SK-N-SH (cell line): ENCODE data around the gene MELK. TPM values are rescaled to one million over a fixed set of nuclear protein-coding genes. Genes with fewer than 3 reads are reported as not detected.

ENCODE experiments used
- CTCF ChIA-PET: fragments of 300-600, 350-600 bp; formaldehyde crosslinking; extraction: SDS; loops from one replicate; lab custom pipeline; 2021; lab: Yijun Ruan, JAX
- POLR2A ChIA-PET: fragments of 350-600 bp; sonication (Branson Sonifier 250); formaldehyde crosslinking; extraction: SDS; loops from one replicate; lab custom pipeline; 2020; ENCODE audit warnings: antibody characterized with exemption, inconsistent platforms; lab: Yijun Ruan, JAX
- DNase-seq: peaks from one replicate; pipeline ENCODE4 v3.0.0; 2012
- H2AFZ ChIP-seq: fragments of 200-600 bp; sonication (generic); 2 replicates; pipeline ENCODE4 v1.8.1; 2016; ENCODE audit warnings: antibody characterized with exemption, mild to moderate bottlenecking, low read depth
- H3F3A ChIP-seq: fragments of 200-600 bp; sonication (generic); replicated peaks from 2 replicates; pipeline ENCODE3; 2016; ENCODE audit warnings: antibody characterized with exemption, mild to moderate bottlenecking; ENCODE audit not compliant: insufficient read depth
- H3K27ac ChIP-seq, 2 experiments: fragments of 200-500 bp in 1 of 2; fragments of 200-600 bp in 1 of 2; sonication (Bioruptor generic) in 1 of 2; sonication (generic), shearing (Covaris generic) in 1 of 2; 2 replicates each; pipeline versions ENCODE4 v1.5.1 to v1.6.1; 2014 to 2016; ENCODE audit warnings: low read depth in 2 of 2, inconsistent platforms in 1 of 2, low read length in 1 of 2, mild to moderate bottlenecking in 1 of 2, mixed read lengths in 1 of 2
- H3K27me3 ChIP-seq: fragments of 200-600 bp; sonication (generic), shearing (Covaris generic); 2 replicates; pipeline ENCODE4 v1.6.1; 2016; ENCODE audit warnings: mixed run types; ENCODE audit not compliant: insufficient read depth
- H3K36me3 ChIP-seq, 2 experiments: fragments of 200-500 bp in 1 of 2; fragments of 200-600 bp in 1 of 2; sonication (Bioruptor generic) in 1 of 2; sonication (generic) in 1 of 2; replicated peaks in 1 of 2; 2 replicates each; pipeline versions ENCODE3 to v1.5.1; 2014 to 2016; ENCODE audit warnings: low read length in 1 of 2, mild to moderate bottlenecking in 1 of 2; ENCODE audit not compliant: insufficient read depth in 2 of 2, control insufficient read depth in 1 of 2
- H3K4me1 ChIP-seq, 2 experiments: fragments of 200-500 bp in 1 of 2; fragments of 200-600 bp in 1 of 2; sonication (Bioruptor generic) in 1 of 2; sonication (generic), shearing (Covaris generic) in 1 of 2; 2 replicates each; pipeline versions ENCODE4 v1.5.1 to v1.6.1; 2014 to 2016; ENCODE audit warnings: low read depth in 1 of 2, low read length in 1 of 2, mixed run types in 1 of 2; ENCODE audit not compliant: insufficient read depth in 2 of 2, control insufficient read depth in 1 of 2
- H3K4me2 ChIP-seq: fragments of 200-600 bp; sonication (generic), shearing (Covaris generic); 2 replicates; pipeline ENCODE4 v1.6.1; 2017; ENCODE audit warnings: mixed run types
- H3K4me3 ChIP-seq, 2 experiments: fragments of 200-500 bp in 1 of 2; fragments of 200-600 bp in 1 of 2; sonication (Bioruptor generic) in 1 of 2; sonication (generic), shearing (Covaris generic) in 1 of 2; 2 replicates each; pipeline versions ENCODE4 v1.5.1 to v1.8.1; 2014 to 2016; ENCODE audit warnings: low read depth in 2 of 2, inconsistent platforms in 1 of 2, low read length in 1 of 2, mild to moderate bottlenecking in 1 of 2, mixed read lengths in 1 of 2, moderate library complexity in 1 of 2
- H3K79me2 ChIP-seq: fragments of 200-600 bp; sonication (generic); 2 replicates; pipeline ENCODE4 v1.8.1; 2017; ENCODE audit warnings: mild to moderate bottlenecking; ENCODE audit not compliant: insufficient read depth
- H3K9ac ChIP-seq: fragments of 200-600 bp; sonication (generic); 2 replicates; pipeline ENCODE4 v1.6.1; 2017; ENCODE audit warnings: mixed run types
- H3K9me2 ChIP-seq: fragments of 200-600 bp; sonication (generic); 2 replicates; pipeline ENCODE4 v1.6.1; 2017; ENCODE audit warnings: mixed run types
- H3K9me3 ChIP-seq: fragments of 200-600 bp; sonication (generic); 2 replicates; pipeline ENCODE4 v1.6.1; 2017; ENCODE audit warnings: mixed run types, mild to moderate bottlenecking, moderate library complexity
- H4K20me1 ChIP-seq: fragments of 200-600 bp; sonication (generic); 2 replicates; pipeline ENCODE4 v1.6.1; 2017; ENCODE audit warnings: mild to moderate bottlenecking, mixed run types; ENCODE audit not compliant: insufficient read depth
- ELF1 ChIP-seq: IDR thresholded peaks from 2 replicates; pipeline ENCODE4 v1.4.0; 2012
- EP300 ChIP-seq, 2 experiments: IDR thresholded peaks; 2 replicates each; pipeline versions ENCODE4 v1.4.0 to v1.6.1; 2012; ENCODE audit warnings: borderline replicate concordance in 1 of 2, low read depth in 1 of 2, low read length in 1 of 2
- EZH2phosphoT487 ChIP-seq: fragments of 200-600 bp; sonication (generic); IDR thresholded peaks from 2 replicates; pipeline ENCODE4 v1.6.1; 2017; ENCODE audit warnings: low read depth, mixed run types, mild to moderate bottlenecking, antibody characterized with exemption, moderate library complexity, borderline replicate concordance
- FOXJ3 ChIP-seq: sonication (generic); formaldehyde crosslinking; IDR thresholded peaks from 2 replicates; pipeline ENCODE4 v1.5.1; 2020; ENCODE audit warnings: mild to moderate bottlenecking, missing genetic modification reagents
- FOXM1 ChIP-seq: IDR thresholded peaks from 2 replicates; pipeline ENCODE4 v1.4.0; 2012; ENCODE audit warnings: low read depth, mild to moderate bottlenecking
- MXI1 ChIP-seq: IDR thresholded peaks from 2 replicates; pipeline ENCODE4 v1.6.1; 2012; ENCODE audit warnings: mild to moderate bottlenecking, low read depth, low read length, improper control_type of control experiment
- RAD21 ChIP-seq: IDR thresholded peaks from 2 replicates; pipeline ENCODE4 v1.6.1; 2012; ENCODE audit warnings: mild to moderate bottlenecking, low read length
- TAF1 ChIP-seq: IDR thresholded peaks from 2 replicates; pipeline ENCODE4 v1.6.1; 2012; ENCODE audit warnings: low read depth, mild to moderate bottlenecking, low read length, moderate library complexity, borderline replicate concordance
- YY1 ChIP-seq: IDR thresholded peaks from 2 replicates; pipeline ENCODE4 v1.4.0; 2012; ENCODE audit warnings: low read depth, mild to moderate bottlenecking
- WGBS: methylation state at CpG from one replicate; pipeline ENCODE4 v1.1.6; 2017; ENCODE audit warnings: low lambda C conversion rate; 5-methylcytosine and 5-hydroxymethylcytosine counted together
- polyA plus RNA-seq, 3 experiments: library from polyadenylated mRNA; depleted of rRNA; stranded (reverse); fragments of >200 nt; gene quantifications; 2 replicates each; pipeline ENCODE4 v1.2.3, GENCODE V29; 2012
- TF ChIP-seq, protein P1 (sequence below): IDR thresholded peaks from 2 replicates; pipeline ENCODE4; 2012
- TF ChIP-seq, protein P2 (sequence below): IDR thresholded peaks from 2 replicates; pipeline ENCODE4 v1.6.1; 2012; ENCODE audit warnings: mild to moderate bottlenecking, low read depth, low read length, moderate library complexity
- TF ChIP-seq, protein P3 (sequence below): fragments of 200-600 bp; sonication (generic); IDR thresholded peaks from 2 replicates; pipeline ENCODE4 v1.6.1; 2017; ENCODE audit warnings: antibody characterized with exemption, mild to moderate bottlenecking, moderate library complexity

MELK gene
- polyA plus RNA-seq, 1 of the 3 experiments (the other 2 are of a cell fraction) = 16.5 TPM

DNA sequence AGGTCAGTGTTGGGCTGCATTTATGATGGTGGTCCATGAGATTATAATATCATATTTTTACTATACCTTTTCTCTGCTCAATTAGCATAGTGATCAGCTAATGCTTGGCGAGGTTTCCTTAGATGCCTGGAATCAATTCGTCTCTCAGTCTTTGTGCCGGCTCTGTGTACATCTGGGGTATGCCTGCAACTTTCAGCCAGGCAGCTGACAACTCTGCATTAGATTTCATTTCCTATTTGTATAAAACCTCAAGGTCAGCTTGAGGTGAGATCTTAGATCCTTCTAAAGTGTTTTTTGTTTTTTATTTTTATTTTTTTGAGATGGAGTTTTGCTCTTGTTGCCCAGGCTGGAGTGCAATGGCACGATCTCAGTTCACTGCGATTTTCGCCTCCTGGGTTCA lies 86.8 kb downstream of the MELK start:
- DNase-seq = no peak
- Histone ChIP-seq H3K79me2 (peaks cover 12% of the 10 kb centered on the region; the same call in 1 of the 2 replicates), H3K4me2 (no peak overlapping the region), H3K27me3 (no peaks in the 10 kb centered on the region), H3F3A (no peaks in the 10 kb centered on the region), H3K9me3 (no peaks in the 10 kb centered on the region), H3K9me2 (no peaks in the 10 kb centered on the region), H3K4me1 (no peaks in the 10 kb centered on the region), H3K27ac (no peak overlapping the region), H4K20me1 (no peaks in the 10 kb centered on the region), H3K36me3 (peaks cover 6 to 45% of the 10 kb centered on the region in 2 experiments), H3K4me3 (no peak overlapping the region), H2AFZ (no peak overlapping the region), H3K9ac (no peak overlapping the region)
- TF ChIP-seq, protein P1, sequence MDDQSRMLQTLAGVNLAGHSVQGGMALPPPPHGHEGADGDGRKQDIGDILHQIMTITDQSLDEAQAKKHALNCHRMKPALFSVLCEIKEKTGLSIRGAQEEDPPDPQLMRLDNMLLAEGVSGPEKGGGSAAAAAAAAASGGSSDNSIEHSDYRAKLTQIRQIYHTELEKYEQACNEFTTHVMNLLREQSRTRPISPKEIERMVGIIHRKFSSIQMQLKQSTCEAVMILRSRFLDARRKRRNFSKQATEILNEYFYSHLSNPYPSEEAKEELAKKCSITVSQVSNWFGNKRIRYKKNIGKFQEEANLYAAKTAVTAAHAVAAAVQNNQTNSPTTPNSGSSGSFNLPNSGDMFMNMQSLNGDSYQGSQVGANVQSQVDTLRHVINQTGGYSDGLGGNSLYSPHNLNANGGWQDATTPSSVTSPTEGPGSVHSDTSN = no peak
- TF ChIP-seq TAF1 (no peak), EZH2phosphoT487 (no peak), YY1 (no peak), RAD21 (no peak), FOXM1 (no peak), ELF1 (no peak), MXI1 (no peak), FOXJ3 (no peak), EP300 (IDR thresholded peaks at IDR 0.05; ENCODE audit: borderline replicate concordance in 1 of 2, low read depth in 1 of 2, low read length in 1 of 2) (no peak)
- TF ChIP-seq, protein P2, sequence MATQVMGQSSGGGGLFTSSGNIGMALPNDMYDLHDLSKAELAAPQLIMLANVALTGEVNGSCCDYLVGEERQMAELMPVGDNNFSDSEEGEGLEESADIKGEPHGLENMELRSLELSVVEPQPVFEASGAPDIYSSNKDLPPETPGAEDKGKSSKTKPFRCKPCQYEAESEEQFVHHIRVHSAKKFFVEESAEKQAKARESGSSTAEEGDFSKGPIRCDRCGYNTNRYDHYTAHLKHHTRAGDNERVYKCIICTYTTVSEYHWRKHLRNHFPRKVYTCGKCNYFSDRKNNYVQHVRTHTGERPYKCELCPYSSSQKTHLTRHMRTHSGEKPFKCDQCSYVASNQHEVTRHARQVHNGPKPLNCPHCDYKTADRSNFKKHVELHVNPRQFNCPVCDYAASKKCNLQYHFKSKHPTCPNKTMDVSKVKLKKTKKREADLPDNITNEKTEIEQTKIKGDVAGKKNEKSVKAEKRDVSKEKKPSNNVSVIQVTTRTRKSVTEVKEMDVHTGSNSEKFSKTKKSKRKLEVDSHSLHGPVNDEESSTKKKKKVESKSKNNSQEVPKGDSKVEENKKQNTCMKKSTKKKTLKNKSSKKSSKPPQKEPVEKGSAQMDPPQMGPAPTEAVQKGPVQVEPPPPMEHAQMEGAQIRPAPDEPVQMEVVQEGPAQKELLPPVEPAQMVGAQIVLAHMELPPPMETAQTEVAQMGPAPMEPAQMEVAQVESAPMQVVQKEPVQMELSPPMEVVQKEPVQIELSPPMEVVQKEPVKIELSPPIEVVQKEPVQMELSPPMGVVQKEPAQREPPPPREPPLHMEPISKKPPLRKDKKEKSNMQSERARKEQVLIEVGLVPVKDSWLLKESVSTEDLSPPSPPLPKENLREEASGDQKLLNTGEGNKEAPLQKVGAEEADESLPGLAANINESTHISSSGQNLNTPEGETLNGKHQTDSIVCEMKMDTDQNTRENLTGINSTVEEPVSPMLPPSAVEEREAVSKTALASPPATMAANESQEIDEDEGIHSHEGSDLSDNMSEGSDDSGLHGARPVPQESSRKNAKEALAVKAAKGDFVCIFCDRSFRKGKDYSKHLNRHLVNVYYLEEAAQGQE = no peak
- TF ChIP-seq, protein P3, sequence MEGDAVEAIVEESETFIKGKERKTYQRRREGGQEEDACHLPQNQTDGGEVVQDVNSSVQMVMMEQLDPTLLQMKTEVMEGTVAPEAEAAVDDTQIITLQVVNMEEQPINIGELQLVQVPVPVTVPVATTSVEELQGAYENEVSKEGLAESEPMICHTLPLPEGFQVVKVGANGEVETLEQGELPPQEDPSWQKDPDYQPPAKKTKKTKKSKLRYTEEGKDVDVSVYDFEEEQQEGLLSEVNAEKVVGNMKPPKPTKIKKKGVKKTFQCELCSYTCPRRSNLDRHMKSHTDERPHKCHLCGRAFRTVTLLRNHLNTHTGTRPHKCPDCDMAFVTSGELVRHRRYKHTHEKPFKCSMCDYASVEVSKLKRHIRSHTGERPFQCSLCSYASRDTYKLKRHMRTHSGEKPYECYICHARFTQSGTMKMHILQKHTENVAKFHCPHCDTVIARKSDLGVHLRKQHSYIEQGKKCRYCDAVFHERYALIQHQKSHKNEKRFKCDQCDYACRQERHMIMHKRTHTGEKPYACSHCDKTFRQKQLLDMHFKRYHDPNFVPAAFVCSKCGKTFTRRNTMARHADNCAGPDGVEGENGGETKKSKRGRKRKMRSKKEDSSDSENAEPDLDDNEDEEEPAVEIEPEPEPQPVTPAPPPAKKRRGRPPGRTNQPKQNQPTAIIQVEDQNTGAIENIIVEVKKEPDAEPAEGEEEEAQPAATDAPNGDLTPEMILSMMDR = no peak
- CTCF ChIA-PET = interaction anchor here (0.7 to 1.4 kb wide), 3 partner anchors 9 to 69 kb away, joined by 3 to 5 read pairs (median 3); no protein-coding TSS in a partner anchor
- WGBS = 95% methylated on average over 6 of the region's 6 CpGs
- POLR2A ChIA-PET = no interaction called here
